ES-I3 (cell line): Measurements from ENCODE around the gene TRIM29.

Experiments
- H3K36me3 ChIP-seq: 2 replicates; pipeline ENCODE4 v1.6.1; 2013; ENCODE audit warnings: mild to moderate bottlenecking, low read length, control low read depth, moderate library complexity; ENCODE audit not compliant: insufficient read depth
- H3K4me1 ChIP-seq: 2 replicates; pipeline ENCODE4 v1.6.1; 2013; ENCODE audit warnings: mild to moderate bottlenecking, control low read depth, low read length; ENCODE audit not compliant: insufficient read depth
- H3K9ac ChIP-seq: 2 replicates; pipeline ENCODE4 v1.6.1; 2013; ENCODE audit warnings: low read depth, mild to moderate bottlenecking, low read length, moderate library complexity
- H3K9me3 ChIP-seq: 2 replicates; pipeline ENCODE4 v1.6.1; 2013; ENCODE audit warnings: mild to moderate bottlenecking, low read length, moderate library complexity; ENCODE audit not compliant: control insufficient read depth, insufficient read depth

The TRIM29 gene

GRCh38 chr11:120091701-120092100 is 46.2 kb downstream of the TRIM29 start:
- H3K36me3 ChIP-seq: no peaks in the 10 kb centered on the region
- no peak overlapping the region for H3K9ac ChIP-seq
- no peaks in the 10 kb centered on the region for H3K9me3 ChIP-seq
- peaks cover 5% of the 10 kb centered on the region; the same call in 1 of the 2 replicates for H3K4me1 ChIP-seq

- H3K4me1 ChIP-seq: no peaks in the 10 kb centered on the region; the same call in 1 of the 2 replicates
- no peaks in the 10 kb centered on the region for H3K36me3 ChIP-seq
- H3K9ac ChIP-seq: no peak overlapping the region
- H3K9me3 ChIP-seq: peaks cover 5% of the 10 kb centered on the region; the same call in 1 of the 2 replicates
Measured at GRCh38 chr11:120091121-120091520, 46.8 kb downstream of the TRIM29 start.

- Histone ChIP-seq H3K36me3 (no peaks in the 10 kb centered on the region), H3K4me1 (no peaks in the 10 kb centered on the region; the same call in 1 of the 2 replicates), H3K9ac (no peak overlapping the region), H3K9me3 (peaks cover 11% of the 10 kb centered on the region)
Measured at GRCh38 chr11:120090411-120090810, 47.5 kb downstream of the TRIM29 start.

GRCh38 chr11:120089036-120090001 is 48.6 kb downstream of the TRIM29 start:
- no peak overlapping the region for H3K9ac ChIP-seq
- no peaks in the 10 kb centered on the region for H3K36me3 ChIP-seq
- H3K9me3 ChIP-seq: peaks cover 11% of the 10 kb centered on the region
- H3K4me1 ChIP-seq: no peaks in the 10 kb centered on the region; the same call in 1 of the 2 replicates

GRCh38 chr11:120088056-120088455 is 49.9 kb downstream of the TRIM29 start:
- Histone ChIP-seq H3K4me1 (no peaks in the 10 kb centered on the region; the same call in 1 of the 2 replicates), H3K9me3 (peaks cover 11% of the 10 kb centered on the region), H3K9ac (no peak overlapping the region), H3K36me3 (no peaks in the 10 kb centered on the region)

GRCh38 chr11:120086651-120087050 is 51.3 kb downstream of the TRIM29 start:
- Histone ChIP-seq H3K9ac (no peak overlapping the region), H3K9me3 (peaks cover 11% of the 10 kb centered on the region), H3K36me3 (no peaks in the 10 kb centered on the region), H3K4me1 (no peaks in the 10 kb centered on the region)

GRCh38 chr11:120079750-120080610 is 57.9 kb downstream of the TRIM29 start:
- H3K9me3 ChIP-seq: peaks cover 8% of the 10 kb centered on the region; the same call in 1 of the 2 replicates
- no peaks in the 10 kb centered on the region for H3K36me3 ChIP-seq

GRCh38 chr11:120078397-120078796 is 59.5 kb downstream of the TRIM29 start:
- Histone ChIP-seq H3K36me3 (no peaks in the 10 kb centered on the region), H3K9ac (no peak overlapping the region), H3K4me1 (no peaks in the 10 kb centered on the region), H3K9me3 (peaks cover 8% of the 10 kb centered on the region; the same call in 1 of the 2 replicates)

More at GRCh38 chr11:120079750-120080610, 57.9 kb downstream of the TRIM29 start:
- H3K4me1 ChIP-seq: no peaks in the 10 kb centered on the region
- H3K9ac ChIP-seq: no peak overlapping the region

GRCh38 chr11:120074076-120074475 is 63.8 kb downstream of the TRIM29 start:
- H3K4me1 ChIP-seq: 0 out of 2 replicates have a peak, but pooled peaks cover 2% of the 10 kb centered on the region
- H3K9ac ChIP-seq: no peak overlapping the region
- H3K36me3 ChIP-seq: no peaks in the 10 kb centered on the region
- H3K9me3 ChIP-seq: no peaks in the 10 kb centered on the region

- Histone ChIP-seq H3K9ac (no peak overlapping the region), H3K36me3 (no peaks in the 10 kb centered on the region), H3K9me3 (no peaks in the 10 kb centered on the region), H3K4me1 (0 out of 2 replicates have a peak, but pooled peaks cover 2% of the 10 kb centered on the region)
Measured at GRCh38 chr11:120073196-120073595, 64.7 kb downstream of the TRIM29 start.

- Histone ChIP-seq H3K36me3 (no peaks in the 10 kb centered on the region), H3K9me3 (no peaks in the 10 kb centered on the region), H3K4me1 (0 out of 2 replicates have a peak, but pooled peaks cover 2% of the 10 kb centered on the region), H3K9ac (no peak overlapping the region)
Measured at GRCh38 chr11:120068114-120068573, 69.8 kb downstream of the TRIM29 start.

GRCh38 chr11:120067438-120068113 is 70.3 kb downstream of the TRIM29 start:
- Histone ChIP-seq H3K9ac (no peak overlapping the region), H3K4me1 (0 out of 2 replicates have a peak, but pooled peaks cover 6% of the 10 kb centered on the region), H3K36me3 (no peaks in the 10 kb centered on the region), H3K9me3 (no peaks in the 10 kb centered on the region)

- Histone ChIP-seq H3K36me3 (no peaks in the 10 kb centered on the region), H3K4me1 (0 out of 2 replicates have a peak, but pooled peaks cover 10% of the 10 kb centered on the region), H3K9me3 (no peaks in the 10 kb centered on the region), H3K9ac (no peak overlapping the region)
Measured at GRCh38 chr11:120066738-120067437, 71.0 kb downstream of the TRIM29 start.
